Panc1 (cell line): ENCODE data around the gene RXRG.

Experiments
- POLR2AphosphoS5 ChIP-seq: IDR thresholded peaks from 2 replicates; pipeline ENCODE4 v1.6.1; 2012; ENCODE audit warnings: mild to moderate bottlenecking, low read depth, low read length, moderate library complexity
- TF ChIP-seq, protein P1 (sequence below): fragments of 450-650 bp; IDR thresholded peaks from 2 replicates; pipeline ENCODE4 v1.5.1; 2017; ENCODE audit warnings: mild to moderate bottlenecking

DNA sequence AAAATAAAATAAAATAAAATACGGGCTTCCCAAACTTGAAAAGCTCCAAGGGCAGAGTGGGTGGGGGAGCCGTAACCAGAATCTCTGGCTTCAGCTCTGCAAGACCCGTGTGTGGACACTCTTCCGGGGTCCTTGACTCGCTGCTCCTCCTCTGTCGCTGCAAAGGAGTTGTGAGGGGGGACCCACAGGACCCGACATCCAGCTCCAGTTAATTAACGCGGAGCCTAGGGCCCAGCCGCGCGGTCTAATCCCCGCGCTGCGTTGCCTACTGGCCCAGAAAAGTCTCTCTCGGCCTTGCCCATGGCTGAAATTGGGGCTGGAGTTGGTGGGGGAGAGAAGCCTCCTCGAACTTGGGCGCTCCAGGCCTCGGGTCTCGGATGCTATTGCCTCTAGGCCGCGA, 90.2 kb downstream of the RXRG start:
- no peak for TF ChIP-seq POLR2AphosphoS5
- TF ChIP-seq, protein P1, sequence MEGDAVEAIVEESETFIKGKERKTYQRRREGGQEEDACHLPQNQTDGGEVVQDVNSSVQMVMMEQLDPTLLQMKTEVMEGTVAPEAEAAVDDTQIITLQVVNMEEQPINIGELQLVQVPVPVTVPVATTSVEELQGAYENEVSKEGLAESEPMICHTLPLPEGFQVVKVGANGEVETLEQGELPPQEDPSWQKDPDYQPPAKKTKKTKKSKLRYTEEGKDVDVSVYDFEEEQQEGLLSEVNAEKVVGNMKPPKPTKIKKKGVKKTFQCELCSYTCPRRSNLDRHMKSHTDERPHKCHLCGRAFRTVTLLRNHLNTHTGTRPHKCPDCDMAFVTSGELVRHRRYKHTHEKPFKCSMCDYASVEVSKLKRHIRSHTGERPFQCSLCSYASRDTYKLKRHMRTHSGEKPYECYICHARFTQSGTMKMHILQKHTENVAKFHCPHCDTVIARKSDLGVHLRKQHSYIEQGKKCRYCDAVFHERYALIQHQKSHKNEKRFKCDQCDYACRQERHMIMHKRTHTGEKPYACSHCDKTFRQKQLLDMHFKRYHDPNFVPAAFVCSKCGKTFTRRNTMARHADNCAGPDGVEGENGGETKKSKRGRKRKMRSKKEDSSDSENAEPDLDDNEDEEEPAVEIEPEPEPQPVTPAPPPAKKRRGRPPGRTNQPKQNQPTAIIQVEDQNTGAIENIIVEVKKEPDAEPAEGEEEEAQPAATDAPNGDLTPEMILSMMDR, result no peak
